ENCODE measurements around the gene PARL. TPM values are rescaled to one million over a fixed set of nuclear protein-coding genes. Genes with fewer than 3 reads are reported as not detected.

Gene PARL
- total and polyA plus RNA-seq, 10 of the 15 experiments (the other 5 are each of a cell fraction or from before 2014, with no cell fraction given) = 49.7 to 113 (median 77.2) TPM

- TF ChIP-seq, protein P1, sequence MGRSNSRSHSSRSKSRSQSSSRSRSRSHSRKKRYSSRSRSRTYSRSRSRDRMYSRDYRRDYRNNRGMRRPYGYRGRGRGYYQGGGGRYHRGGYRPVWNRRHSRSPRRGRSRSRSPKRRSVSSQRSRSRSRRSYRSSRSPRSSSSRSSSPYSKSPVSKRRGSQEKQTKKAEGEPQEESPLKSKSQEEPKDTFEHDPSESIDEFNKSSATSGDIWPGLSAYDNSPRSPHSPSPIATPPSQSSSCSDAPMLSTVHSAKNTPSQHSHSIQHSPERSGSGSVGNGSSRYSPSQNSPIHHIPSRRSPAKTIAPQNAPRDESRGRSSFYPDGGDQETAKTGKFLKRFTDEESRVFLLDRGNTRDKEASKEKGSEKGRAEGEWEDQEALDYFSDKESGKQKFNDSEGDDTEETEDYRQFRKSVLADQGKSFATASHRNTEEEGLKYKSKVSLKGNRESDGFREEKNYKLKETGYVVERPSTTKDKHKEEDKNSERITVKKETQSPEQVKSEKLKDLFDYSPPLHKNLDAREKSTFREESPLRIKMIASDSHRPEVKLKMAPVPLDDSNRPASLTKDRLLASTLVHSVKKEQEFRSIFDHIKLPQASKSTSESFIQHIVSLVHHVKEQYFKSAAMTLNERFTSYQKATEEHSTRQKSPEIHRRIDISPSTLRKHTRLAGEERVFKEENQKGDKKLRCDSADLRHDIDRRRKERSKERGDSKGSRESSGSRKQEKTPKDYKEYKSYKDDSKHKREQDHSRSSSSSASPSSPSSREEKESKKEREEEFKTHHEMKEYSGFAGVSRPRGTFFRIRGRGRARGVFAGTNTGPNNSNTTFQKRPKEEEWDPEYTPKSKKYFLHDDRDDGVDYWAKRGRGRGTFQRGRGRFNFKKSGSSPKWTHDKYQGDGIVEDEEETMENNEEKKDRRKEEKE (IDR thresholded peaks at IDR 0.05) = no peak
- TF ChIP-seq, protein P2, sequence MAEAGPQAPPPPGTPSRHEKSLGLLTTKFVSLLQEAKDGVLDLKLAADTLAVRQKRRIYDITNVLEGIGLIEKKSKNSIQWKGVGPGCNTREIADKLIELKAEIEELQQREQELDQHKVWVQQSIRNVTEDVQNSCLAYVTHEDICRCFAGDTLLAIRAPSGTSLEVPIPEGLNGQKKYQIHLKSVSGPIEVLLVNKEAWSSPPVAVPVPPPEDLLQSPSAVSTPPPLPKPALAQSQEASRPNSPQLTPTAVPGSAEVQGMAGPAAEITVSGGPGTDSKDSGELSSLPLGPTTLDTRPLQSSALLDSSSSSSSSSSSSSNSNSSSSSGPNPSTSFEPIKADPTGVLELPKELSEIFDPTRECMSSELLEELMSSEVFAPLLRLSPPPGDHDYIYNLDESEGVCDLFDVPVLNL (IDR thresholded peaks at IDR 0.05; ENCODE audit: low read depth, low read length) = no peak
- TF ChIP-seq SMARCA5 (IDR thresholded peaks at IDR 0.05) = no peak
Measured at GRCh38 chr3:183828538-183828870, 56.2 kb downstream of the PARL start (continued).

GRCh38 chr3:183827809-183828537 lies 56.7 kb downstream of the PARL start:
- Histone ChIP-seq H3K4me2 (ENCODE audit: control insufficient read depth, insufficient read depth) (no peak overlapping the region), H4K20me1 (ENCODE audit: control insufficient read depth, insufficient read depth) (no peaks in the 10 kb centered on the region), H3K9ac (ENCODE audit: control insufficient read depth, insufficient read depth, low read length) (no peak overlapping the region), H3K4me3 (no peak overlapping the region), H3K4me1 (ENCODE audit: control insufficient read depth, insufficient read depth, low read length) (peaks cover 10% of the 10 kb centered on the region; the same call in 1 of the 2 replicates), H3K79me2 (ENCODE audit: control insufficient read depth, insufficient read depth, low read length) (no peaks in the 10 kb centered on the region), H2AFZ (ENCODE audit: control insufficient read depth, low read depth, low read length) (no peak overlapping the region), H3K36me3 (ENCODE audit: control insufficient read depth in 2 of 2, insufficient read depth in 2 of 2, low read length in 1 of 2) (peaks cover 5 to 11% of the 10 kb centered on the region in 2 experiments; a peak in 3 of 4 replicates), H3K27me3 (replicated peaks in 1 of 2; ENCODE audit: control insufficient read depth in 2 of 2, insufficient read depth in 2 of 2, low read length in 1 of 2) (no peaks in the 10 kb centered on the region), H3K27ac (ENCODE audit: control insufficient read depth, insufficient read depth) (no peak overlapping the region), H3K9me3 (replicated peaks; ENCODE audit: control insufficient read depth, insufficient read depth, low read length) (no peaks in the 10 kb centered on the region)
- RAD21 ChIA-PET (ENCODE audit: unreplicated experiment) = no interaction called here
- WGBS (ENCODE audit: insufficient coverage, insufficient replicate concordance, low lambda C conversion rate, missing lambda C conversion rate) = 96% methylated on average over 14 of the region's 14 CpGs
- POLR2A ChIA-PET = no interaction called here
- FAIRE-seq (no peak), DNase-seq (ENCODE audit: low read depth, low spot score) (no peak), ATAC-seq (no peak)
- SMC1A ChIA-PET (ENCODE audit: uncharacterized antibody, unreplicated experiment) = interaction anchor here (1.2 kb wide), 1 partner anchor 9 kb away, joined by 3 read pairs; no protein-coding TSS in a partner anchor
- intact Hi-C loops (cut with micrococcal nuclease; ENCODE audit: unreplicated experiment) (no loop called here), in situ Hi-C loops (cut with MboI) (no loop called here)
- no TSS peak for BruUV-seq (replicated peaks)
- CTCF ChIA-PET = interaction anchor here (0.6 kb wide), 2 partner anchors 15 to 57 kb away, joined by 3 read pairs; no protein-coding TSS in a partner anchor
- no peak for TF ChIP-seq ZZZ3 (IDR thresholded peaks at IDR 0.05; ENCODE audit: control insufficient read depth, insufficient read length, low read depth)
- TF ChIP-seq BRCA1 (IDR thresholded peaks at IDR 0.05; ENCODE audit: low read depth, low read length) = no peak
- TF ChIP-seq, protein P3, sequence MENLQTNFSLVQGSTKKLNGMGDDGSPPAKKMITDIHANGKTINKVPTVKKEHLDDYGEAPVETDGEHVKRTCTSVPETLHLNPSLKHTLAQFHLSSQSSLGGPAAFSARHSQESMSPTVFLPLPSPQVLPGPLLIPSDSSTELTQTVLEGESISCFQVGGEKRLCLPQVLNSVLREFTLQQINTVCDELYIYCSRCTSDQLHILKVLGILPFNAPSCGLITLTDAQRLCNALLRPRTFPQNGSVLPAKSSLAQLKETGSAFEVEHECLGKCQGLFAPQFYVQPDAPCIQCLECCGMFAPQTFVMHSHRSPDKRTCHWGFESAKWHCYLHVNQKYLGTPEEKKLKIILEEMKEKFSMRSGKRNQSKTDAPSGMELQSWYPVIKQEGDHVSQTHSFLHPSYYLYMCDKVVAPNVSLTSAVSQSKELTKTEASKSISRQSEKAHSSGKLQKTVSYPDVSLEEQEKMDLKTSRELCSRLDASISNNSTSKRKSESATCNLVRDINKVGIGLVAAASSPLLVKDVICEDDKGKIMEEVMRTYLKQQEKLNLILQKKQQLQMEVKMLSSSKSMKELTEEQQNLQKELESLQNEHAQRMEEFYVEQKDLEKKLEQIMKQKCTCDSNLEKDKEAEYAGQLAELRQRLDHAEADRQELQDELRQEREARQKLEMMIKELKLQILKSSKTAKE (IDR thresholded peaks at IDR 0.05; ENCODE audit: low read depth, poor library complexity, severe bottlenecking) = no peak
- TF ChIP-seq, protein P4, sequence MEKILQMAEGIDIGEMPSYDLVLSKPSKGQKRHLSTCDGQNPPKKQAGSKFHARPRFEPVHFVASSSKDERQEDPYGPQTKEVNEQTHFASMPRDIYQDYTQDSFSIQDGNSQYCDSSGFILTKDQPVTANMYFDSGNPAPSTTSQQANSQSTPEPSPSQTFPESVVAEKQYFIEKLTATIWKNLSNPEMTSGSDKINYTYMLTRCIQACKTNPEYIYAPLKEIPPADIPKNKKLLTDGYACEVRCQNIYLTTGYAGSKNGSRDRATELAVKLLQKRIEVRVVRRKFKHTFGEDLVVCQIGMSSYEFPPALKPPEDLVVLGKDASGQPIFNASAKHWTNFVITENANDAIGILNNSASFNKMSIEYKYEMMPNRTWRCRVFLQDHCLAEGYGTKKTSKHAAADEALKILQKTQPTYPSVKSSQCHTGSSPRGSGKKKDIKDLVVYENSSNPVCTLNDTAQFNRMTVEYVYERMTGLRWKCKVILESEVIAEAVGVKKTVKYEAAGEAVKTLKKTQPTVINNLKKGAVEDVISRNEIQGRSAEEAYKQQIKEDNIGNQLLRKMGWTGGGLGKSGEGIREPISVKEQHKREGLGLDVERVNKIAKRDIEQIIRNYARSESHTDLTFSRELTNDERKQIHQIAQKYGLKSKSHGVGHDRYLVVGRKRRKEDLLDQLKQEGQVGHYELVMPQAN (conservative IDR thresholded peaks at IDR 0.05) = no peak
- TF ChIP-seq NR2F1 (conservative IDR thresholded peaks at IDR 0.05) = no peak
- TF ChIP-seq MYB (IDR thresholded peaks at IDR 0.05; ENCODE audit: borderline replicate concordance, low read depth, low read length) = no peak
- TF ChIP-seq GATAD2B (conservative IDR thresholded peaks at IDR 0.05; ENCODE audit: low read depth) = no peak
- no peak for TF ChIP-seq CBX3 (IDR thresholded peaks at IDR 0.05; ENCODE audit: borderline replicate concordance, low read depth)
- TF ChIP-seq EED (IDR thresholded peaks at IDR 0.05; ENCODE audit: low read depth) = no peak
- TF ChIP-seq POLR2AphosphoS5 (IDR thresholded peaks at IDR 0.05; ENCODE audit: low read length) = no peak
- TF ChIP-seq MTA3 (IDR thresholded peaks at IDR 0.05; ENCODE audit: borderline replicate concordance, low read length) = no peak
